Fibroblast of skin of right biceps (primary cell): Measurements from ENCODE around the gene PTGDR.

Experiments
- DNase-seq: peaks from one replicate; pipeline ENCODE4 v3.0.0-alpha.2; 2013

Gene PTGDR

DNA sequence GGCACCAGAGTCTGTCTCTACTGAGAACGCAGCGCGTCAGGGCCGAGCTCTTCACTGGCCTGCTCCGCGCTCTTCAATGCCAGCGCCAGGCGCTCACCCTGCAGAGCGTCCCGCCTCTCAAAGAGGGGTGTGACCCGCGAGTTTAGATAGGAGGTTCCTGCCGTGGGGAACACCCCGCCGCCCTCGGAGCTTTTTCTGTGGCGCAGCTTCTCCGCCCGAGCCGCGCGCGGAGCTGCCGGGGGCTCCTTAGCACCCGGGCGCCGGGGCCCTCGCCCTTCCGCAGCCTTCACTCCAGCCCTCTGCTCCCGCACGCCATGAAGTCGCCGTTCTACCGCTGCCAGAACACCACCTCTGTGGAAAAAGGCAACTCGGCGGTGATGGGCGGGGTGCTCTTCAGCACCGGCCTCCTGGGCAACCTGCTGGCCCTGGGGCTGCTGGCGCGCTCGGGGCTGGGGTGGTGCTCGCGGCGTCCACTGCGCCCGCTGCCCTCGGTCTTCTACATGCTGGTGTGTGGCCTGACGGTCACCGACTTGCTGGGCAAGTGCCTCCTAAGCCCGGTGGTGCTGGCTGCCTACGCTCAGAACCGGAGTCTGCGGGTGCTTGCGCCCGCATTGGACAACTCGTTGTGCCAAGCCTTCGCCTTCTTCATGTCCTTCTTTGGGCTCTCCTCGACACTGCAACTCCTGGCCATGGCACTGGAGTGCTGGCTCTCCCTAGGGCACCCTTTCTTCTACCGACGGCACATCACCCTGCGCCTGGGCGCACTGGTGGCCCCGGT is at the start of gene PTGDR:
TSS of gene PTGDR (plus strand) at position 198 of the 778 bp plus-strand sequence. CDS start at position 315, 117 bp downstream.
- DNase-seq, result no peak

GRCh38 chr14:52219488-52220084 is 47.9 kb upstream of the PTGDR start:
- DNase-seq, result no peak

DNA sequence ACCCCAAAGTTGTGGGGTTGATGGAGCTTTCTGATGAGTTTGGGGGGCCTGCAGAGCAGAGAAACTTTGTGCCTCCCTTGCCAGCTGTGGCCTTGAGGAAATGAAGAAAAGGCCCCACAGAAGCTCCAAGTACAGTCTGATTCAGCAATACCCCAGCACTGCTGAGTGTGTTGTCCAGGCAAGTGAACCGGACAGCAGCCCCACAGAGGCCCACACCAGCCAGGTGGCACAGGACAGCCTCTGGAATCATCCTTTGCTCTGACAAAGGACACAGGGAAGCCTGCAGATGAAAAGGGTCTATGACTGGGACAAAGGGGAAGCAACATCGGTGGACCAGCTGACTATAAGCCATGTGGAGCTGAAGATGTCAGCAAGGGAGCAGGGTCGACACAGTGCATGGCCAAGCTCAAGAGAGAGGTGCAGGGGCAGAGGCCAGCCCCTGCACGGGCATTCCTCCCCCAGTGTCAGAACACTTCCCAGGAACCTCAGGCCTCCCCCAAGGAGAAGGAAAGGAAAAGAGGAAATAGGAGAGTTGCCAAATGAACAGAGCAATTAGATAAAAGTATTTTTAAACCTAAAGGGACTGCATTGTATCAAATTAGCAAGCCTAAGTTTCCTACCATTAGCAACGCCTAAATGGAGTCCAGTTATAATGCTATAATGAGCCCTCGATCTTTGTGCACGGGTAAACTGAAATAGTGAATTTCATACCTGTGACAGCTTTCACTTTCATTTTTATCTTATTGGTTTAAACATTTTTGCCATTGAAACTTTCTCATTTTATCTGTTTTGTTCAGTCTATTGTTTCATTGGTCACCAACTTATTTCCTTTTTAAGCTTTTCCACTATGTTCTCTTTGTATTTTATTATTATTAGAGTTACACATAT is 46.3 kb upstream of the PTGDR start:
- no peak for DNase-seq

DNA sequence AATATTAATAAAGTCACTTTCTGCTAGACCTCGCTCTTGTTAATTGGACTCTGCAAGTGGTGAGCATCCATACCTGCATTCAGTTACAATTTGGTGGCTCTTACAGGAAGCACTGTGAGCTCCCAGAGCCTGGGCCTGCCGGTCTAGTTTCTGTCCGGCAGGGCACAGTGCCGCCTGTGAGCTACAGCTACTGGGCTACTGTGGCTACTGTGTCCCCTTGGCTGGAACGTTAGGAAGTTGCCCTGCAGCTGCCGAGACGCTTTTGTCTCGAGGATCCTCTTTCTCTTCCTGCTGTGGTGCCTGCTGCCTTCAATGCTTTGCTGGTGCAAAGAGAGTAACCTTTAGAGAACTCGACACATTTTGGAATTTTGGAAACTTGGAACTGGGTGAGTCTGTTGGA is 44.6 kb upstream of the PTGDR start:
- DNase-seq, result no peak

DNA sequence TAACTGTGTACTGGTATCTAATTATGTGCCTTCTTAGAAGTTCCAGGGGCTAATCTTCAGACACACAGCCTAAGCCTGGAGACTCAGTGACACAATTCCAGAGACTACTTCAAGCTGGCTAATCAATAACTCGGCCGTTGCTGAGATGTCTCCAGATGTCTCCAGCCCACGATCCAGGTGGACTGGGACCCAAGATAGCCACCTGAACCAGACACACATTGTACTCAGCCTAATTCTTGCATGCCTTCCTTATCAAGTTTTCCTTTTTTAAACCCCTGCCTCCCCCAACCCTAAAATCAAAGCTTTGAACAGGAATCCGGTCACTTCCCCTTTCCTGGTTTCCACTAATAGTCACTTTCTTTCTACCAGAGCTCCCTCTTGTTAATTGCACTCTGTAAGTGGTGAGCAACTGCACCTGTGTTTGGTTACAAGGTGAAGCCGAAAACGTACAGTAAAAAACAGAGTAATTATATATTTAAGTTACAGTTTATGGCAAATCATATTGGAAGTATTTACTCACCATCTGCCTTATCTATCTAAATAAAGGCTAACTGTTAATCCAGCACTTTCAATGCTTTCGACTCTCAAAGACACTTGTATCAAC is 39.8 kb upstream of the PTGDR start:
- DNase-seq, result no peak

DNA sequence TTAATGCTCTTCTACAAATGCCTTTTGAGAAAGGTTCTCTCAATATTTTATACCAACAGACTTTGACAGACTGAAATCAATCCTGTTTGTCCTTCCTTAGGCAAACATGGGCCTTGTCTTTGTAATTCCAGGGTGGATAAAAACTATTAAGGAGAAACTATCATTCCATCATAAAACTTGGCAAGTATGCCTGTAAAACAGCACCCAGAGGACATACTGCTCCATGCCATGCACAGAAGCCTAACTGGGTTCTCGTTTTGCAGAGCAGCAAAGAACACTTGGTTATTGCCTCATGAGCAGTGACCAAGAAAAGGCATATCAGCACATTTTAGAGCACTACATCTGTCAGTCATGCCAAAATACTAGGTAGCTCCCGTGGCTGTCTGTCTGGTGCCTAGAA is 33.8 kb upstream of the PTGDR start:
- DNase-seq, result no peak

GRCh38 chr14:52235434-52235833 is 32.1 kb upstream of the PTGDR start:
- no peak for DNase-seq

- DNase-seq, result no peak
Measured at GRCh38 chr14:52235866-52236510, 31.5 kb upstream of the PTGDR start.

DNA sequence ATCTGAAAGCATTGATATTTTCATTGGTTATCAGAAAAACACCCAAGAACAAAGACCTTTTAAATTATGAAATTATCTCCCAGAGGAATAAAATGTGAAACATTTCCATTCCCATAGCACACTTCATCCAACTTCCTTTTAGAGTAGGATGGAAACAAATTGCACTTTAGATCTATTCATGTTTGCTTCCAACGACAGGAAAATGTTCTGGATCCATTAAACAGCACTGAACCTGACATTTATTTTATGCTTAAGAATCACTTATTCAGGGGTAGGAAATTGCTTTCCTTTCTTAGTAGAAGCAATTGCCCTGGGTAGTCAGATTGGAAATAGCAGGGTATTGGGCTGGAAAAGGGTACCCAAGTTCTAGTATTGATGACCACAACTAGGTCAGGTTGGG is 28.8 kb upstream of the PTGDR start:
- no peak for DNase-seq

DNA sequence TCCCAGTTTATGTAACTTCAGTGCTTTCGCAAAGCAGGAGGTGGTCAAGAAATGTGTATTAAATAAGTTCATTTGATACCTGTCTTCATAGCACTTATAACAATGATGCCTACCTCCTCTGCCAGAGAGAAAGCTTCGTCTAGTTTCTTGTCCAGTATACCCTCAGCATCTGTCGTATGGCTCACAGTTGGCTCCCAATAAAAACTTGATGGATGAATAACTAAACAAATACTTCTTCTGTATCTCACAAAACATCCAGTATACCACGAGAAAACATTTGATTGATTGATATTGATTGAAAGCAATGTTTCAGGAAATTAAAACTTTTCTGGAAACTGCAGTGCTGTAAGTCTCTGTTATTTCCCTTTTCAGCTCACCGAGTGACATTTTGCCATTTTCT is 26.9 kb upstream of the PTGDR start:
- no peak for DNase-seq

DNA sequence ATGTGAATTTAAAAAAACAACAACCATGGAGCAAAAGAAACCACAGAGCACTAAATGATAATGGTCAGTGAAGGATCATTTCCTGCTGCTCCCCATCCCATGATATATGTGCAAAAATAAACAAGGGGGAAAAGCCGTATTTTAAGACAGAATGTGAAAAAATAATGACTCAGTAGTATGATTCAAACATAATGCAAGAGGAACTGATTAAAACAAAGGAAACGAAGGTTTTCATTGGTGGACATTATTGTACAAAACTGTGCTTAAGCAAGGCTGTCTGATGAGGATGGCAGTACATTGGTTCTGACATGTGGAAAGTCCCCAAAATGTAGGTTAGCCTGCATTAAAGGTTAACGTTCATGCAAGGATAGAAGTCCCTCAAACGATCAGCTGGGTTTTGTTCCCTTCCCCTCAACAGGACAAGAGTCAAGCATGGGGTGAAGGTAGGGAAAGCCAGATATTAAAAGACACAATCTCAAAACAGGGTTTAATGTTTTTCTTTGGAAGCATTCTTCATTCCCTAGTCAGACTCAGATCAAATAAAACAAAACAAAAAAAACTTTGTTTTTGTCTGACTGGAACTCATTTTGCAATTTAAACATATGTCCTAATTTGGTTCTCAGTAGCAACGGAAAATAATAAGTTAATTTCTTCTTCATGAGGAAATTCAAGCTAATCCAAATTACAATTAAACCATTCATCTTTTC is 26.3 kb upstream of the PTGDR start:
- DNase-seq, result peak; percentile 82

- DNase-seq, result no peak
Measured at GRCh38 chr14:52244328-52244727, 23.2 kb upstream of the PTGDR start.

GRCh38 chr14:52244997-52245396 is 22.5 kb upstream of the PTGDR start:
- DNase-seq, result no peak

- no peak for DNase-seq
Measured at GRCh38 chr14:52248057-52248456, 19.4 kb upstream of the PTGDR start.

- no peak for DNase-seq
Measured at GRCh38 chr14:52251724-52252123, 15.8 kb upstream of the PTGDR start.

DNA sequence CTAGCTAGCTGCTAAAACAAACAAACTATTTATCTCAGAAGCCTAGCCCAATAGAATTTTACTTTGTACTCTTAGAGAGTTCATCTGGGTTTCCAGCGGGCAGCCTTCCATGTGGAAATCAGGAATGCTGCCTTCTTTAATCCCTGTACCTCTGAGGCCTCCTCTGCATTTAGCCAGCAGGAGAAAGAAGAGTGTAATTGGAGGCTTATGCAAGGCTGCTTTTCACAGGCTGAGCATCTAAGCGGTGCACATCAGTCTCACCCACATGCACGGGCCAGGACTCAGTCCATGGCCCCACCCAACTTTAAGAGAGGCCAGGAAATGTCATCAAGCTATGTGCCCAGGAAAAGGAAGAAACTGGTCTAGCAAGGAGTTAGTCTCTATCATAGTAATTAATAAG is 14.0 kb upstream of the PTGDR start:
- no peak for DNase-seq

DNA sequence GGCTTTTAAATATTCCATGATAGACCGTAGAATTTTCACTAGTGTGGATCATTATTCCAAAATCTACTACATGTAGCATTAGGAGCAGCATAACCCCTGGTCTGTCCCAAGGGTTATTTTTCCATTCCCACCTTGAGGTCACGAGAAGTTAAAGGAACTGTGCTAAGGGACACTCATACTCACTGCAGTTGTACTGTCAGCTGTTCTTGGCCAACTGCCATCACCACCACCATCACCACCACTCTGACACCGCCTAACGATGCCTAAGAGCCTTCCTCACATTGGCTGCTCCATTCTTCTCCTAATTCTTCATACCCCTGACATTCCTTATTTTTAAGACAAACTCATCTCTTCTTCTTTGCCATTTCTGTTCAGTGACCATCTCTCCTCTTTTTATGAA is 13.4 kb upstream of the PTGDR start:
- no peak for DNase-seq

GRCh38 chr14:52258783-52259182 is 8.7 kb upstream of the PTGDR start:
- no peak for DNase-seq

- no peak for DNase-seq
Measured at GRCh38 chr14:52259434-52259833, 8.1 kb upstream of the PTGDR start.

DNA sequence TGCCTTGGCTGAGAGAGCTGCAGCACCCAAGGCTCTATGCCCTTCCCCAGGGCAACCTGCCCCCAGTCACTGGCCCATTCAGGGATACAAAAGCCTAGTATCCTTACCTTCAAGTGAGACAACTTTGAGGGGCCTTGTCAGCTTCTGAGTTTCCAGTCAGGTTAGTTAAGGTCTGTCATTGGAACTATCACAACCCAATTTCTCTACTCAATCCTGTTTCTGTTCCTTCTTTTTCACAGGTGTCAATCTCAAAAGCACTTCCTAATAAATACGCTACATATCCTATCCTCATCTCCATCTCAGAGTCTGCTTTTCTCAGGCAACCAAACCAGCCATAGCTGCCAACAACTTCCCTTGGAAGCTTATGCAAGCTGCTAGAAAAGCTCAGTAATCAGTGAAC is 4.9 kb upstream of the PTGDR start:
- no peak for DNase-seq

GRCh38 chr14:52263190-52263589 is 4.3 kb upstream of the PTGDR start:
- DNase-seq, result no peak

- DNase-seq, result no peak
Measured at GRCh38 chr14:52265253-52265652, 2.2 kb upstream of the PTGDR start.
